ES-I3 (cell line): ENCODE results near the gene FANCB.

Experiments used
- H3K36me3 ChIP-seq: 2 replicates; pipeline ENCODE4 v1.6.1; 2013; ENCODE audit warnings: mild to moderate bottlenecking, low read length, control low read depth, moderate library complexity; ENCODE audit not compliant: insufficient read depth
- H3K4me1 ChIP-seq: 2 replicates; pipeline ENCODE4 v1.6.1; 2013; ENCODE audit warnings: mild to moderate bottlenecking, control low read depth, low read length; ENCODE audit not compliant: insufficient read depth
- H3K9ac ChIP-seq: 2 replicates; pipeline ENCODE4 v1.6.1; 2013; ENCODE audit warnings: low read depth, mild to moderate bottlenecking, low read length, moderate library complexity
- H3K9me3 ChIP-seq: 2 replicates; pipeline ENCODE4 v1.6.1; 2013; ENCODE audit warnings: mild to moderate bottlenecking, low read length, moderate library complexity; ENCODE audit not compliant: control insufficient read depth, insufficient read depth

Gene FANCB

GRCh38 chrX:14883826-14884225 lies 11.0 kb upstream of the FANCB start:
- Histone ChIP-seq H3K9me3 (no peaks in the 10 kb centered on the region; the same call in 1 of the 2 replicates), H3K4me1 (no peaks in the 10 kb centered on the region), H3K9ac (no peak overlapping the region), H3K36me3 (no peaks in the 10 kb centered on the region)

- Histone ChIP-seq H3K36me3 (no peaks in the 10 kb centered on the region), H3K4me1 (no peaks in the 10 kb centered on the region), H3K9me3 (no peaks in the 10 kb centered on the region), H3K9ac (no peak overlapping the region)
Measured at GRCh38 chrX:14875624-14876023, 2.8 kb upstream of the FANCB start.

DNA sequence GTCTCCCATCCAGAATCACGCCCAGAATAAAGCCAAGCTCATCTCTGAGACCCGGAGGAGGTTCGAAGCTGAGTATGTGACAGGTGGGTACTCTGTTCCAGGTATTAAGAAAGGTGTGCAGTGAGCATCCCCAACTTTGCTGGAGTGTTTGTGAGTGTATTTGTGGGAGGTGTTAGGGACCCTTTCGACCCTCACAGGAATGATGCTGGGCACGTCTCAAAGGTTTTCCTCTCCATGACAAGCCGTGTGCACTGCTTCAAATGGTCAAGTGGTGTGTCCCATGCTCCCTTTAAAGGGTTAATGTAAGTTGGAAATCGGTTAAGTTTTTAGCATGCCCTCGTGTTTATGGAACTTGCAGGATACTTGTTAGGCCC lies 794 bp upstream of the FANCB start:
- H3K9ac ChIP-seq = peak overlapping the region; percentile 96
- no peaks in the 10 kb centered on the region for H3K36me3 ChIP-seq
- H3K9me3 ChIP-seq = no peaks in the 10 kb centered on the region
- no peaks in the 10 kb centered on the region for H3K4me1 ChIP-seq

DNA sequence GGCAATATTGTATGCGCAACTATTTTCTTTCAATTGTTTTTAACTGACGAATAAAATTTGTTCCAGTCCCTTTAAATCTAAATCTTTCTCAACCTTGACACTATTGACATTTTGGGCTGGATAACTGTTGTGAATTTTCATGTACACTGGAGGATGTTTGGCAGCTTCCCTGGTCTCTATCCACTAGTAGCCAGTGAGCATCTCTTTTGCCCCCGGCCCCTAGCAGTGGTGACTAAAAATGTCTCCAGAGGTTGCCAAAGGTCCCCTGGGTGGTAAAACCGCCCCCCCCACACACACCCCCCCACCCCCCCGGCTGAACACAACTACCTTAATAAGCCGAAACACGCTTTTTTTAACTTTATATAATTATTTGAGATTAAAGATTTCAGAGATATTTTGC lies 514 bp downstream of the FANCB start:
- peak overlapping the region; percentile 96 for H3K9ac ChIP-seq
- no peaks in the 10 kb centered on the region for H3K36me3 ChIP-seq
- H3K9me3 ChIP-seq = peaks cover 6% of the 10 kb centered on the region; the same call in 1 of the 2 replicates
- H3K4me1 ChIP-seq = no peaks in the 10 kb centered on the region

GRCh38 chrX:14871767-14872166 lies 1.1 kb downstream of the FANCB start:
- Histone ChIP-seq H3K9ac (peak overlapping the region; percentile 28), H3K36me3 (no peaks in the 10 kb centered on the region), H3K4me1 (no peaks in the 10 kb centered on the region), H3K9me3 (peaks cover 6% of the 10 kb centered on the region; the same call in 1 of the 2 replicates)

DNA sequence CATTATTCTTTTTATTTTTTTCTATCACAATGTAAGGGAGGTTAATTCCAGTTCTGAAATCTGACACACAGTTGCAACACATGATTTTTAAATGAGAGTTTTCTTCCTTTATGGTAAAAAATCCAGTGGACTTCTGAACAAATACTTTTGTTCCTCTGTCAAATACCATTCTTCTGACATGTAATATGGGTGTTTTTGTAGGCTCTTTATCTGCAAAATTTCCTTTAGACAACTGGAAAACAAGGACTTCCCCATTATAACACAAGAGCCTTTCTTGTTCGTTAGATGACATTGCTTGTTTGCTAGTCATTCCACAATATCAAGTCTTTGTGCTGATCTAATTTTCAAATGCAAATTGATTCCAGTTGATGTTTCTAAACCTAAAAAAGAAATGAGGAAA lies 7.7 kb downstream of the FANCB start:
- no peaks in the 10 kb centered on the region for H3K36me3 ChIP-seq
- H3K9ac ChIP-seq = no peak overlapping the region
- H3K9me3 ChIP-seq = peaks cover 6% of the 10 kb centered on the region; the same call in 1 of the 2 replicates
- H3K4me1 ChIP-seq = no peaks in the 10 kb centered on the region

- peaks cover 6% of the 10 kb centered on the region; the same call in 1 of the 2 replicates for H3K9me3 ChIP-seq
- no peak overlapping the region for H3K9ac ChIP-seq
- no peaks in the 10 kb centered on the region for H3K36me3 ChIP-seq
- no peaks in the 10 kb centered on the region for H3K4me1 ChIP-seq
Measured at GRCh38 chrX:14864631-14865030, 8.2 kb downstream of the FANCB start.

GRCh38 chrX:14851526-14851925 lies 21.3 kb downstream of the FANCB start:
- no peaks in the 10 kb centered on the region for H3K9me3 ChIP-seq
- no peak overlapping the region for H3K9ac ChIP-seq

GRCh38 chrX:14843666-14844065 lies 29.2 kb downstream of the FANCB start:
- H3K9ac ChIP-seq = no peak overlapping the region
- H3K36me3 ChIP-seq = no peaks in the 10 kb centered on the region
- no peaks in the 10 kb centered on the region for H3K4me1 ChIP-seq
- H3K9me3 ChIP-seq = no peaks in the 10 kb centered on the region

More at GRCh38 chrX:14851526-14851925, 21.3 kb downstream of the FANCB start:
- Histone ChIP-seq H3K36me3 (no peaks in the 10 kb centered on the region), H3K4me1 (no peaks in the 10 kb centered on the region)

DNA sequence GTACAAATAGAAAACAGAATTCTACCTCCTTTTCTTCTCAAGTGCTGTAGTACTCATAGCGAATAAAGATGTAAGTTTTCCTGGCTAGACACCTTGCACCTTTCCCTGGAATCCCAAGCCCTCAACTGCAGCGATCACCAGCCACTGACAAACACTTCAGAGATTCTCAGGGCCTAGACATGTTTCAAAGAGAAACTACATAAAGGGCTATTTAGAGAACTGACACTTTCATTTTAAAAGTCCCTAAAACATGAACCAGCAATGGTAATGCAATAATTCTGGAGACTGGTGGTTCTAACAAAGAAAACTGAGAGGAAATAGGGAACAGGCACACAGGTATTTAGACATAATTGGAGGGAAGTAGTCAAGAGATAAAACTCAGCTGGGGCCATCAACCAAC lies 35.7 kb downstream of the FANCB start:
- no peaks in the 10 kb centered on the region for H3K9me3 ChIP-seq
- peaks cover 4% of the 10 kb centered on the region for H3K4me1 ChIP-seq
- no peak overlapping the region for H3K9ac ChIP-seq
- no peaks in the 10 kb centered on the region; the same call in 1 of the 2 replicates for H3K36me3 ChIP-seq

GRCh38 chrX:14832586-14832985 lies 40.3 kb downstream of the FANCB start:
- Histone ChIP-seq H3K36me3 (no peaks in the 10 kb centered on the region; the same call in 1 of the 2 replicates), H3K4me1 (peaks cover 4% of the 10 kb centered on the region), H3K9me3 (no peaks in the 10 kb centered on the region), H3K9ac (no peak overlapping the region)

GRCh38 chrX:14832151-14832550 lies 40.7 kb downstream of the FANCB start:
- no peaks in the 10 kb centered on the region; the same call in 1 of the 2 replicates for H3K36me3 ChIP-seq
- no peaks in the 10 kb centered on the region for H3K9me3 ChIP-seq
- H3K4me1 ChIP-seq = peaks cover 4% of the 10 kb centered on the region
- no peak overlapping the region for H3K9ac ChIP-seq

DNA sequence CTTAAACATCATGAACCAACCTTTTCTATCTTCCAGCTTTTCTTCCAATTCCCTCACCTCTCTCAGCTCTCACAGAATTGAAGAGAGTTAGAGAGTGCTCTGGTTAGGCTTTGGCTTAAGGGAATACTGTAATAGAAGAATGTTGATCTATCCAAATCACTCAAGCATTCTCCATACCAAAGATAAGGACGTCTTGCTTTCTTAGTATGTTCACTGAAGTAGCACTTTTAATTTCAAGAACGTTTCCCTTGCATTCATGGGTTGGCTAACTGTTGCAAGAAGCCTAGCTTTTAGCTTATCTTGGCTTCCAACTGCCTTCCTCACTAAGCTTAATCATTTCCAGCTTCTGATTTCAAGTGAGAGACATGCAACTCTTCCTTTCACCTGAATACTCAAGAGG lies 43.2 kb downstream of the FANCB start:
- Histone ChIP-seq H3K9ac (no peak overlapping the region), H3K36me3 (no peaks in the 10 kb centered on the region), H3K4me1 (peaks cover 4% of the 10 kb centered on the region), H3K9me3 (no peaks in the 10 kb centered on the region)

DNA sequence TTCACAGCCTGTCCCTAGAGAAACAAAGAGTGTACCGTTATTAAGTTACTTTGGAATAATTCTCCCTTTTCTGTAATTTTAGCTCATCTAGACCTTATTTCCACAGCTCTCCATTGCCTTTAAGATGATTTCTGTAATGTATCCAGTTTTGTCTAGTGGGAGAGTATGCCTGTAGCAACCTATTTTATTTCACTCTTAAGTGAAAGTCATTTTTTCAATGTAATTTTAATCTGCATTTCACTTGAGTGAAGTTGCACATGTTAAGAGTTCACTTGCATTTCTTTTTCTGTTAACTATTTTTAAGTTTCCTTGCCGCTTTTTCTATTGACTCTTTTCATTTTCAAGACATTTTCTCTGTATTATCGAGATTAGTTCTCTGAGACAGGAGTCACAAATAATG lies 46.5 kb downstream of the FANCB start:
- Histone ChIP-seq H3K9me3 (no peaks in the 10 kb centered on the region), H3K36me3 (no peaks in the 10 kb centered on the region), H3K9ac (no peak overlapping the region), H3K4me1 (no peaks in the 10 kb centered on the region)

DNA sequence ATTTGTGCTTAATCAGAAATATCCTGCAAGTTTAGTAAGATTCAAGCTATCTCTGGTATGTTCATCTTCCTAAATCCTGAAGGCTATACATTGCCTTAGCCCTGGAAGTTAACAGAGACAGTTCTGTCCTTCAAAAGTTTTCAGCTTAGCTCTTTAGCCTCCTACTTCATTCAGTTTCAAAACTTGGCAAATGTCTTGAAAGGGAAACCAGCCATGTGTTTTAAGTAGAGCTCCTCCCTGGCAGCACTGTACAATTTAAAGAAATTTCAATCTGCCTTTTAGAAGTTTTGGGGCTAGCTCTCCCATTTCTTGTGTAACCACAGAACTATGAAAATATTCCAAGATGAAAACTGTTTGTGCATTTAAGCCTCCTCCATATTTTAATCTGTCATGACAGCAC lies 47.0 kb downstream of the FANCB start:
- Histone ChIP-seq H3K9me3 (no peaks in the 10 kb centered on the region), H3K4me1 (no peaks in the 10 kb centered on the region), H3K9ac (no peak overlapping the region), H3K36me3 (no peaks in the 10 kb centered on the region)

GRCh38 chrX:14819769-14820168 lies 53.1 kb downstream of the FANCB start:
- Histone ChIP-seq H3K4me1 (peaks cover 3% of the 10 kb centered on the region; the same call in 1 of the 2 replicates), H3K36me3 (no peaks in the 10 kb centered on the region), H3K9me3 (peaks cover 2% of the 10 kb centered on the region; the same call in 1 of the 2 replicates), H3K9ac (no peak overlapping the region)
